K562 (cell line): Measurements from ENCODE around the gene ALOX12. TPM values are rescaled to one million over a fixed set of nuclear protein-coding genes. Genes with fewer than 3 reads are reported as not detected.

ENCODE experiments used
- FOXP1 ChIP-seq: sonication (generic); formaldehyde crosslinking; IDR thresholded peaks from 2 replicates; pipeline ENCODE4 v1.8.0; 2022; ENCODE audit warnings: mild to moderate bottlenecking, missing genetic modification reagents
- ILK ChIP-seq: fragments of 450-650 bp; IDR thresholded peaks from 2 replicates; pipeline ENCODE4 v1.6.1; 2016; ENCODE audit warnings: missing genetic modification characterization, low read depth, mild to moderate bottlenecking, missing compliant biosample characterization, moderate library complexity, borderline replicate concordance
- IRF9 ChIP-seq: fragments of 450-650 bp; IDR thresholded peaks from 2 replicates; pipeline ENCODE4 v1.6.1; 2016; ENCODE audit warnings: missing biosample characterization, missing genetic modification characterization
- MNT ChIP-seq, 2 experiments: fragments of 450-650 bp; conservative IDR thresholded peaks; 2 replicates each; pipeline ENCODE4 v1.6.1; 2017; ENCODE audit warnings: mild to moderate bottlenecking in 2 of 2, moderate library complexity in 2 of 2
- RBM34 ChIP-seq: fragments of 200-400 bp; formaldehyde crosslinking; IDR thresholded peaks from 2 replicates; pipeline ENCODE4 v1.6.1; 2018; ENCODE audit warnings: low read length, borderline replicate concordance; ENCODE audit not compliant: insufficient read depth
- ZFPM2 ChIP-seq: fragments of 250-450 bp; sonication (Bioruptor Pico); IDR thresholded peaks from 2 replicates; pipeline ENCODE4 v1.5.1; 2022; ENCODE audit warnings: mild to moderate bottlenecking
- ZNF407 ChIP-seq: fragments of 450-650 bp; IDR thresholded peaks from 2 replicates; pipeline ENCODE4 v1.6.1; 2016; ENCODE audit warnings: low read depth
- ZNF445 ChIP-seq: fragments of 250-450 bp; sonication (Bioruptor Pico); IDR thresholded peaks from 2 replicates; pipeline ENCODE4 v1.4.0; 2020; ENCODE audit warnings: low read depth, mild to moderate bottlenecking, moderate library complexity
- ZNF592 ChIP-seq: fragments of 450-650 bp; IDR thresholded peaks from 2 replicates; pipeline ENCODE4 v1.6.1; 2017; ENCODE audit warnings: antibody characterized with exemption, mild to moderate bottlenecking
- polyA plus RNA-seq, 8 experiments: library from polyadenylated mRNA; depleted of rRNA in 4 of 8; stranded (reverse) in 5 of 8; unstranded in 3 of 8; fragments of >200 nt; fragmentation: Nextera tagmentation in 2 of 8; fragmentation: Illumina TruSeq in 1 of 8; extraction: Ambion mirVana in 2 of 8; extraction: Trizol in 1 of 8; gene quantifications; 2 replicates each; pipeline versions ENCODE4 v1.2.1 to v1.2.3, GENCODE V29; 2011 to 2014; ENCODE audit warnings: inconsistent platforms in 1 of 8, missing spikeins in 1 of 8
- total RNA-seq, 7 experiments: library from RNA; depleted of rRNA in 6 of 7; stranded (reverse); fragments of >200 nt in 6 of 7; fragmentation: Illumina TruSeq in 2 of 7; extraction: Trizol in 2 of 7; gene quantifications; 2 replicates each; pipeline versions ENCODE4 v1.2.1 to v1.2.3, GENCODE V29; 2011 to 2021; ENCODE audit warnings: low replicate concordance in 1 of 7

The ALOX12 gene
- total and polyA plus RNA-seq, 9 of the 15 experiments (the other 6 are each of a cell fraction or from before 2014, with no cell fraction given): 0.09 to 1.1 (median 0.47) TPM; not detected in 1

- TF ChIP-seq ZNF592 (peak; percentile 90), FOXP1 (no peak), ZNF445 (CRISPR knock-in tag) (no peak), ILK (tag) (no peak), RBM34 (no peak), ZFPM2 (no peak), MNT (conservative IDR thresholded peaks at IDR 0.05) (peak; percentile 51 to 74; a peak in 3 of 4 replicates), ZNF407 (no peak), IRF9 (tag) (no peak)
Measured at GRCh38 chr17:7023576-7024401, 27.9 kb downstream of the ALOX12 start (continued).
